Measurements from ENCODE around the gene ITPRID2. TPM values are rescaled to one million over a fixed set of nuclear protein-coding genes. Genes with fewer than 3 reads are reported as not detected.

ITPRID2 gene
- total and polyA plus RNA-seq, 4 donors: 59.5 to 167 (median 112) TPM

GRCh38 chr2:181858600-181858999, 32.9 kb upstream of the ITPRID2 start:
- no peak overlapping the region for H3K4me3 ChIP-seq
- 58 to 77% methylated on average over 2 of the region's 2 CpGs for WGBS, 2 donors
- H3K27me3 ChIP-seq (ENCODE audit: control insufficient read depth in 3 of 3, insufficient read depth in 3 of 3, low read length in 2 of 3): no peaks in the 10 kb centered on the region
- H3K9me3 ChIP-seq (ENCODE audit: control insufficient read depth in 4 of 4, insufficient read depth in 3 of 4, low read length in 3 of 4): no peaks in the 10 kb centered on the region
- DNase-seq (no peak), ATAC-seq (ENCODE audit: insufficient read depth, low FRiP score) (no peak)
- H3K9ac ChIP-seq (ENCODE audit: insufficient read depth in 1 of 2, low read length in 2 of 2): no peak overlapping the region
- no peaks in the 10 kb centered on the region for H3K36me3 ChIP-seq (ENCODE audit: control insufficient read depth in 4 of 4, insufficient read depth in 4 of 4, low read length in 4 of 4)
- no peaks in the 10 kb centered on the region for H3K4me1 ChIP-seq (ENCODE audit: control insufficient read depth in 5 of 5, insufficient read depth in 5 of 5, low read length in 5 of 5)
- H3K27ac ChIP-seq (ENCODE audit: low read depth in 1 of 2, low read length in 1 of 2): no peak overlapping the region
- no peak for TF ChIP-seq CTCF (IDR thresholded peaks at IDR 0.05; ENCODE audit: control extremely low read depth, extremely low read depth)

GRCh38 chr2:181859123-181859522, 32.4 kb upstream of the ITPRID2 start:
- ATAC-seq (ENCODE audit: insufficient read depth, low FRiP score) (peak; percentile 66), DNase-seq (peak in 2 of 3 donors; percentile 19 to 20)
- H3K9me3 ChIP-seq (ENCODE audit: control insufficient read depth in 4 of 4, insufficient read depth in 3 of 4, low read length in 3 of 4): no peaks in the 10 kb centered on the region
- WGBS, 2 donors: 57 to 79% methylated on average over 1 of the region's 1 CpG
- H3K27ac ChIP-seq (ENCODE audit: low read depth in 1 of 2, low read length in 1 of 2): no peak overlapping the region
- no peaks in the 10 kb centered on the region for H3K4me1 ChIP-seq (ENCODE audit: control insufficient read depth in 5 of 5, insufficient read depth in 5 of 5, low read length in 5 of 5)
- no peak for TF ChIP-seq CTCF (IDR thresholded peaks at IDR 0.05; ENCODE audit: control extremely low read depth, extremely low read depth)
- H3K27me3 ChIP-seq (ENCODE audit: control insufficient read depth in 3 of 3, insufficient read depth in 3 of 3, low read length in 2 of 3): no peaks in the 10 kb centered on the region
- no peak overlapping the region for H3K9ac ChIP-seq (ENCODE audit: insufficient read depth in 1 of 2, low read length in 2 of 2)
- H3K36me3 ChIP-seq (ENCODE audit: control insufficient read depth in 4 of 4, insufficient read depth in 4 of 4, low read length in 4 of 4): no peaks in the 10 kb centered on the region
- H3K4me3 ChIP-seq: no peak overlapping the region

- no peak for ATAC-seq (ENCODE audit: insufficient read depth, low FRiP score)
- H3K4me3 ChIP-seq: no peak overlapping the region
- no peaks in the 10 kb centered on the region for H3K4me1 ChIP-seq (ENCODE audit: control insufficient read depth in 5 of 5, insufficient read depth in 5 of 5, low read length in 5 of 5)
- no peaks in the 10 kb centered on the region for H3K9me3 ChIP-seq (ENCODE audit: control insufficient read depth in 4 of 4, insufficient read depth in 3 of 4, low read length in 3 of 4)
- H3K27me3 ChIP-seq (ENCODE audit: control insufficient read depth in 3 of 3, insufficient read depth in 3 of 3, low read length in 2 of 3): no peaks in the 10 kb centered on the region
- TF ChIP-seq CTCF (IDR thresholded peaks at IDR 0.05; ENCODE audit: control extremely low read depth, extremely low read depth): no peak
- no peaks in the 10 kb centered on the region for H3K36me3 ChIP-seq (ENCODE audit: control insufficient read depth in 4 of 4, insufficient read depth in 4 of 4, low read length in 4 of 4)
- no peak for DNase-seq
- H3K9ac ChIP-seq (ENCODE audit: insufficient read depth in 1 of 2, low read length in 2 of 2): no peak overlapping the region
- H3K27ac ChIP-seq (ENCODE audit: low read depth in 1 of 2, low read length in 1 of 2): no peak overlapping the region
Measured at GRCh38 chr2:181859803-181860202, 31.7 kb upstream of the ITPRID2 start.

- H3K9me3 ChIP-seq (ENCODE audit: control insufficient read depth in 4 of 4, insufficient read depth in 3 of 4, low read length in 3 of 4): no peaks in the 10 kb centered on the region
Measured at GRCh38 chr2:181861379-181861778, 30.2 kb upstream of the ITPRID2 start.

More at GRCh38 chr2:181861379-181861778, 30.2 kb upstream of the ITPRID2 start:
- 85 to 87% methylated on average over 4 of the region's 4 CpGs for WGBS, 2 donors
- ATAC-seq (ENCODE audit: insufficient read depth, low FRiP score) (no peak), DNase-seq (no peak)
- Histone ChIP-seq H3K4me3 (no peak overlapping the region), H3K4me1 (ENCODE audit: control insufficient read depth in 5 of 5, insufficient read depth in 5 of 5, low read length in 5 of 5) (no peaks in the 10 kb centered on the region), H3K27ac (ENCODE audit: low read depth in 1 of 2, low read length in 1 of 2) (no peak overlapping the region), H3K27me3 (ENCODE audit: control insufficient read depth in 3 of 3, insufficient read depth in 3 of 3, low read length in 2 of 3) (peaks cover 0 to 2% (median 0%) of the 10 kb centered on the region in 3 donors), H3K9ac (ENCODE audit: insufficient read depth in 1 of 2, low read length in 2 of 2) (no peak overlapping the region), H3K36me3 (ENCODE audit: control insufficient read depth in 4 of 4, insufficient read depth in 4 of 4, low read length in 4 of 4) (no peaks in the 10 kb centered on the region)
- TF ChIP-seq CTCF (IDR thresholded peaks at IDR 0.05; ENCODE audit: control extremely low read depth, extremely low read depth): no peak

Measured in lung (tissue), 12 donors.